D721Med (cell line): ENCODE data around the gene MPZL1.
"Not testable (repeated sequence)": the region's sequence is repeated elsewhere in the genome, so short reads cannot be mapped to it uniquely, and the experiment has no call there.

Experiments used
- DNase-seq: peaks from one replicate; pipeline ENCODE4 v3.0.0; 2011; ENCODE audit warnings: low spot score; ENCODE audit not compliant: insufficient read length
- FAIRE-seq: peaks from 2 replicates; lab custom pipeline; 2011; peaks lifted over from hg19 to GRCh38; lab: Jason Lieb, UNC
- CTCF ChIP-seq: IDR thresholded peaks from 2 replicates; pipeline ENCODE4 v1.5.1; 2012; ENCODE audit warnings: mild to moderate bottlenecking, control low read depth; ENCODE audit not compliant: insufficient read depth; ENCODE audit errors: missing control alignments

The MPZL1 gene

GRCh38 chr1:167716000-167716271, 5.8 kb upstream of the MPZL1 start:
- FAIRE-seq = no peak
- no peak for DNase-seq
- no peak for TF ChIP-seq CTCF

- FAIRE-seq = no peak
- TF ChIP-seq CTCF = no peak
- DNase-seq = no peak
Measured at GRCh38 chr1:167717351-167717750, 4.4 kb upstream of the MPZL1 start.

GRCh38 chr1:167718914-167719691, 2.7 kb upstream of the MPZL1 start:
- no peak for TF ChIP-seq CTCF
- no peak for DNase-seq
- FAIRE-seq = no peak

- not testable (repeated sequence) for DNase-seq, FAIRE-seq
Measured at GRCh38 chr1:167719715-167720421, 1.9 kb upstream of the MPZL1 start.

GRCh38 chr1:167720965-167721616, 691 bp upstream of the MPZL1 start:
- FAIRE-seq (no peak), DNase-seq (no peak)
- peak; percentile 43 for TF ChIP-seq CTCF

- TF ChIP-seq CTCF = no peak
- no peak for FAIRE-seq
- peak; percentile 29 for DNase-seq
Measured at GRCh38 chr1:167722152-167722869, 529 bp downstream of the MPZL1 start.

- no peak for FAIRE-seq
- DNase-seq = no peak
- TF ChIP-seq CTCF = no peak
Measured at GRCh38 chr1:167722870-167723251, 1.1 kb downstream of the MPZL1 start.
